VCaP (cell line): Measurements from ENCODE around the gene DPYSL5.

ENCODE experiments used
- H3K27ac ChIP-seq: fragments of 450-650 bp; 2 replicates; pipeline ENCODE4 v1.5.1; 2017
- CTCF ChIP-seq: fragments of 450-650 bp; conservative IDR thresholded peaks from 2 replicates; pipeline ENCODE4 v1.5.1; 2017; ENCODE audit warnings: mild to moderate bottlenecking, moderate library complexity

Gene DPYSL5

GRCh38 chr2:26899500-26900164, 51.7 kb downstream of the DPYSL5 start:
- no peak overlapping the region; the same call in 1 of the 2 replicates for H3K27ac ChIP-seq
- no peak for TF ChIP-seq CTCF

GRCh38 chr2:26900831-26901321, 52.9 kb downstream of the DPYSL5 start:
- no peak for TF ChIP-seq CTCF
- no peak overlapping the region; the same call in 1 of the 2 replicates for H3K27ac ChIP-seq

GRCh38 chr2:26901326-26902183, 53.6 kb downstream of the DPYSL5 start:
- H3K27ac ChIP-seq, result no peak overlapping the region
- no peak for TF ChIP-seq CTCF

GRCh38 chr2:26903676-26904075, 55.7 kb downstream of the DPYSL5 start:
- H3K27ac ChIP-seq, result no peak overlapping the region
- TF ChIP-seq CTCF, result no peak

GRCh38 chr2:26904839-26905238, 56.9 kb downstream of the DPYSL5 start:
- no peak overlapping the region for H3K27ac ChIP-seq
- TF ChIP-seq CTCF, result no peak

GRCh38 chr2:26905341-26906198, 57.6 kb downstream of the DPYSL5 start:
- no peak for TF ChIP-seq CTCF
- no peak overlapping the region for H3K27ac ChIP-seq
